Measurements from ENCODE around the gene MAP2K7. TPM values are rescaled to one million over a fixed set of nuclear protein-coding genes. Genes with fewer than 3 reads are reported as not detected.
"Not testable (repeated sequence)": the region's sequence is repeated elsewhere in the genome, so short reads cannot be mapped to it uniquely, and the experiment has no call there.

MAP2K7 gene
- total and polyA plus RNA-seq, 2 donors (not counting 1 experiment from before 2014, with no cell fraction given), result 7.8 to 10.4 TPM

DNA sequence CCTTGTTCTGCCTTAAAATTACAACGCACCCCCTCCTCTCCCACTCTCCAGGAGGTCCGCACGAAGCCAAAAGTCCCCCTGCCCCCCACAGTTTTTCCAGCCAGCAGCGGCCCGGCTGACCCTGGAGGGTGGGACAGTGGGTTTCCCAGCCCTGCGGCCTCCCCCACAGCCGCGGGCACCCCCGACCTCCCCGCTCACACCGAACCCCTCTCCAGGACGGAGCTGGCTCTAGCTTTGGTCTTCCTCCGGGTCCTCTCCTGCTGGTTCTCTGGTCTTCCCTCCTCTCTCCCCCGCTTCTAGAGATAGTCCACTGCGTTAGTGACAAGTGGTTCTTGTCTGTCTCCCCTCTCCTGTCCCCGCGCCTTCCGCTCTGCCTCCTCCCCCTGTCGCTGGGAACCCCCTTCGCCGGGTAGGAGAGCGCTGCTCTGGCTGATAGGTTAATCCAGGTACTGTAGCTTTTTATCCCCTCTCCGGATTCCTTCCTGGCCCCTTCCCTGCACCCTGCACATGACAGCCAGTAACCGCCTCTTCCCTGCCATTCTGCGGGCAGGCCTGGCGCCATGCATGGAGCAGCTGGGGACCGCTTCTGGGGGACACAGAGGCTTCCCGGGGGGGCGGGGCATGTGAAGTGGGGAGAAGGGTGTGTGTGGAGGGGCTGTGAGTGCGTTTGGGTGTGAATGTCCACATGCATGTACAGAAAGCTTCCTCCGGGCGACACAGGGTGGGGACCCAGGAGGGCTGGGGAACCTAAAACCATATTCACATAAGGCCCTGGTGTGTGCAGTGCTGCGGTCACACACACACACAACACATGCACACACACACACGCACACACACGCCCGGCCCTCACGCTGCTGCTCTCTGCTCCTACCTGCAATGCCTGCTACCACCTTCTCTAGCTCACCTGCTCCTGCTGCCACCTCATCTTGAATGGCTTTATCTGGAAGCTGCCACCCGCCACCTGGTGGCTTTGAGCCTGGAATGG lies 46.7 kb upstream of the MAP2K7 start:
- Histone ChIP-seq H3K36me3 (ENCODE audit: control insufficient read depth, insufficient read depth, low read length) (no peaks in the 10 kb centered on the region), H3K4me1 (ENCODE audit: control insufficient read depth, extremely low read depth, insufficient read depth, low read length) (no peaks in the 10 kb centered on the region), H4K20me1 (ENCODE audit: control insufficient read depth, extremely low read depth, insufficient read depth, low read length) (no peaks in the 10 kb centered on the region), H3K4me2 (ENCODE audit: extremely low read depth, insufficient read depth, low read length) (no peak overlapping the region), H3K27ac (ENCODE audit: insufficient read depth, low read length) (no peak overlapping the region), H3K27me3 (ENCODE audit: control insufficient read depth, insufficient read depth, low read length) (no peaks in the 10 kb centered on the region), H3K4me3 (replicated peaks in 1 of 4; ENCODE audit: control extremely low read depth in 1 of 4, insufficient read depth in 1 of 4, low read depth in 3 of 4, low read length in 4 of 4) (no peak overlapping the region), H3K79me2 (ENCODE audit: control insufficient read depth, insufficient read depth, low read length) (no peaks in the 10 kb centered on the region), H2AFZ (ENCODE audit: low read length) (no peak overlapping the region), H3K9me3 (ENCODE audit: control insufficient read depth, insufficient read depth, low read depth, low read length) (no peaks in the 10 kb centered on the region), H3K9ac (ENCODE audit: insufficient read depth, low read length) (no peak overlapping the region)
- no peak for DNase-seq (ENCODE audit: low read depth in 2 of 2)
- TF ChIP-seq EZH2 (IDR thresholded peaks at IDR 0.05; ENCODE audit: low read length, missing control alignments), result no peak
- TF ChIP-seq, protein P1, sequence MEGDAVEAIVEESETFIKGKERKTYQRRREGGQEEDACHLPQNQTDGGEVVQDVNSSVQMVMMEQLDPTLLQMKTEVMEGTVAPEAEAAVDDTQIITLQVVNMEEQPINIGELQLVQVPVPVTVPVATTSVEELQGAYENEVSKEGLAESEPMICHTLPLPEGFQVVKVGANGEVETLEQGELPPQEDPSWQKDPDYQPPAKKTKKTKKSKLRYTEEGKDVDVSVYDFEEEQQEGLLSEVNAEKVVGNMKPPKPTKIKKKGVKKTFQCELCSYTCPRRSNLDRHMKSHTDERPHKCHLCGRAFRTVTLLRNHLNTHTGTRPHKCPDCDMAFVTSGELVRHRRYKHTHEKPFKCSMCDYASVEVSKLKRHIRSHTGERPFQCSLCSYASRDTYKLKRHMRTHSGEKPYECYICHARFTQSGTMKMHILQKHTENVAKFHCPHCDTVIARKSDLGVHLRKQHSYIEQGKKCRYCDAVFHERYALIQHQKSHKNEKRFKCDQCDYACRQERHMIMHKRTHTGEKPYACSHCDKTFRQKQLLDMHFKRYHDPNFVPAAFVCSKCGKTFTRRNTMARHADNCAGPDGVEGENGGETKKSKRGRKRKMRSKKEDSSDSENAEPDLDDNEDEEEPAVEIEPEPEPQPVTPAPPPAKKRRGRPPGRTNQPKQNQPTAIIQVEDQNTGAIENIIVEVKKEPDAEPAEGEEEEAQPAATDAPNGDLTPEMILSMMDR (conservative IDR thresholded peaks at IDR 0.05 in 1 of 2, IDR thresholded peaks at IDR 0.05 in 1 of 2; ENCODE audit: low read depth in 1 of 2, low read length in 2 of 2), result no peak

DNA sequence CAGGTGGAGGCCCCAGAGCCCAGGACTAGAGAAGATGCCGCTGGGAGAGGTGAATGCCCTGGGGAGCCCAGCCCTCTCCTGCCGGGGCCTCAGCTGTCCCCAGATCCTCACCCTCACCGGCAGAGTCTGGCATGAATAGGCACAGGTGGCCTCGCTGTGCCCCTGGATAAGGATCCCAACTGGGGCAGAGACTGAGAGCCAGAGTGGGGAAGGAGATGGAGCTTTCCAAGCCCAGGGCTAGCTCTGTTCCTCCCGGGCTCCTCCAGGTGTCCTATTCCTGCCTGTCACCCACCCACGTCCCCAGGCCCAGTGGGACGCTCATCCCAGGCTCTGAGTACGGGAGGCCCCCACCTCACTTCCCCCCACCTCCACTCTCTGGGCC lies 46.0 kb upstream of the MAP2K7 start:
- no peaks in the 10 kb centered on the region for H3K4me1 ChIP-seq (ENCODE audit: control insufficient read depth, extremely low read depth, insufficient read depth, low read length)
- no peaks in the 10 kb centered on the region for H3K36me3 ChIP-seq (ENCODE audit: control insufficient read depth, insufficient read depth, low read length)
- no peaks in the 10 kb centered on the region for H3K9me3 ChIP-seq (ENCODE audit: control insufficient read depth, insufficient read depth, low read depth, low read length)
- H3K79me2 ChIP-seq (ENCODE audit: control insufficient read depth, insufficient read depth, low read length), result no peaks in the 10 kb centered on the region
- H4K20me1 ChIP-seq (ENCODE audit: control insufficient read depth, extremely low read depth, insufficient read depth, low read length), result no peaks in the 10 kb centered on the region
- no peak overlapping the region for H3K4me3 ChIP-seq (replicated peaks in 1 of 4; ENCODE audit: control extremely low read depth in 1 of 4, insufficient read depth in 1 of 4, low read depth in 3 of 4, low read length in 4 of 4)
- no peaks in the 10 kb centered on the region for H3K27me3 ChIP-seq (ENCODE audit: control insufficient read depth, insufficient read depth, low read length)
- H3K9ac ChIP-seq (ENCODE audit: insufficient read depth, low read length), result no peak overlapping the region
- H3K27ac ChIP-seq (ENCODE audit: insufficient read depth, low read length), result no peak overlapping the region
- no peak overlapping the region for H3K4me2 ChIP-seq (ENCODE audit: extremely low read depth, insufficient read depth, low read length)
- no peak for DNase-seq (ENCODE audit: low read depth in 2 of 2)
- TF ChIP-seq EZH2 (IDR thresholded peaks at IDR 0.05; ENCODE audit: low read length, missing control alignments), result no peak
- TF ChIP-seq, protein P1 (conservative IDR thresholded peaks at IDR 0.05 in 1 of 2, IDR thresholded peaks at IDR 0.05 in 1 of 2; ENCODE audit: low read depth in 1 of 2, low read length in 2 of 2), result no peak
- no peak overlapping the region for H2AFZ ChIP-seq (ENCODE audit: low read length)

DNA sequence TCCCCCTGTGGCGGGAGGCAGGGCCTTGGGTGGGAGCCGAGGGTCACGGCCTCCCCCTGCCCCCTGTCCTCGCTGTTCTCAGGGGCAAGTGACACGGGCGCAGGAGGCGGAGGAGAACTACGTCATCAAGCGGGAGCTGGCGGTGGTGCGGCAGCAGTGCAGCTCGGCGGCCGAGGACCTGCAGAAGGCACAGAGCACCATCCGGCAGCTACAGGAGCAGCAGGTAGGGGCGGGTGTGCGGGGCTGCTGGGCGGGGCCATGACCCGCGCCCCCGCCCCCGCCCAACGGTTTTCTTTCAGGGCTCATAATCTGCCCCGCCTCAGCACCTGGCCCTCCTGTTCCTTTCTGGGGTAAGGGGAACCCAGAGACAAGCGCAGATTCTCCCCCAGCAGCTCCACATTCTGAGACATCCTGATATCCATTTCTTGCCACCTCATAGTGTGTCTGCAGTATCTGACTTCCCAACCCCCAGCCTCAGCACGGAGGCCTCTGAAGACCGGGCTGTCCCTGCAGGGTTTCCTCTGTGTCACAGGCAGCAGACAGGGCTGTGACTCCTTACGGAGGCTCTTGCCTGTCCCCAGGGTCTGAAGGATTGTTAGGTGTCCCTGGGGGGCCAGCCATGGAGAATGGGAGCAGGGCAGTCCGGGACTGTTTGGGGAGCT lies 45.4 kb upstream of the MAP2K7 start:
- no peak overlapping the region for H2AFZ ChIP-seq (ENCODE audit: low read length)
- H3K4me1 ChIP-seq (ENCODE audit: control insufficient read depth, extremely low read depth, insufficient read depth, low read length), result no peaks in the 10 kb centered on the region
- H3K4me3 ChIP-seq (replicated peaks in 1 of 4; ENCODE audit: control extremely low read depth in 1 of 4, insufficient read depth in 1 of 4, low read depth in 3 of 4, low read length in 4 of 4), result no peak overlapping the region
- H3K9me3 ChIP-seq (ENCODE audit: control insufficient read depth, insufficient read depth, low read depth, low read length), result no peaks in the 10 kb centered on the region
- no peaks in the 10 kb centered on the region for H3K79me2 ChIP-seq (ENCODE audit: control insufficient read depth, insufficient read depth, low read length)
- no peak overlapping the region for H3K9ac ChIP-seq (ENCODE audit: insufficient read depth, low read length)
- H3K36me3 ChIP-seq (ENCODE audit: control insufficient read depth, insufficient read depth, low read length), result no peaks in the 10 kb centered on the region
- no peak overlapping the region for H3K27ac ChIP-seq (ENCODE audit: insufficient read depth, low read length)
- no peaks in the 10 kb centered on the region for H3K27me3 ChIP-seq (ENCODE audit: control insufficient read depth, insufficient read depth, low read length)
- DNase-seq (ENCODE audit: low read depth in 2 of 2), result no peak
- no peaks in the 10 kb centered on the region for H4K20me1 ChIP-seq (ENCODE audit: control insufficient read depth, extremely low read depth, insufficient read depth, low read length)
- no peak for TF ChIP-seq EZH2 (IDR thresholded peaks at IDR 0.05; ENCODE audit: low read length, missing control alignments)
- TF ChIP-seq, protein P1 (conservative IDR thresholded peaks at IDR 0.05 in 1 of 2, IDR thresholded peaks at IDR 0.05 in 1 of 2; ENCODE audit: low read depth in 1 of 2, low read length in 2 of 2), result no peak
- no peak overlapping the region for H3K4me2 ChIP-seq (ENCODE audit: extremely low read depth, insufficient read depth, low read length)

DNA sequence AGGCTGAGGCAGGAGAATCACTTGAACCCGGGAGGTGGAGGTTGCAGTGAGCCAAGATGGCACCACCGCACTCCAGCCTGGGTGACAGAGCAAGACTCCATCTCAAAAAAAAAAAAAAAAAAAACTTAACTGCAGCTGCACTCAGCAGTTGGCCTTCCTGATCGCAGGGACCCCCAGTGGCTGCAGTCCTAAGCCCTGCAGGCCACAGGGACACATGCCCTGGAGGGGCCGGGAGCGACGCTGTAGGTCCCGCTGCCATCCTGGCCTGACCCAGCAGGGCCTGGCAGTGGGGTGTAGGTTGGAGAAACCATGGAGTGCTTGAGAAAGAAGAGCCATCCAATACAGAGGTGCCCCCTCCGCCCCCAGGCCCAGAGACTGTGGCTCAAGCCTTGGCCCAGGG lies 44.6 kb upstream of the MAP2K7 start:
- not testable (repeated sequence) for H2AFZ ChIP-seq (ENCODE audit: low read length); H3K27ac ChIP-seq (ENCODE audit: insufficient read depth, low read length); H3K9me3 ChIP-seq (ENCODE audit: control insufficient read depth, insufficient read depth, low read depth, low read length); H3K9ac ChIP-seq (ENCODE audit: insufficient read depth, low read length); H3K79me2 ChIP-seq (ENCODE audit: control insufficient read depth, insufficient read depth, low read length); H3K4me2 ChIP-seq (ENCODE audit: extremely low read depth, insufficient read depth, low read length); H3K4me3 ChIP-seq (replicated peaks in 1 of 4; ENCODE audit: control extremely low read depth in 1 of 4, insufficient read depth in 1 of 4, low read depth in 3 of 4, low read length in 4 of 4); DNase-seq (ENCODE audit: low read depth in 2 of 2); H3K27me3 ChIP-seq (ENCODE audit: control insufficient read depth, insufficient read depth, low read length); H3K36me3 ChIP-seq (ENCODE audit: control insufficient read depth, insufficient read depth, low read length); H3K4me1 ChIP-seq (ENCODE audit: control insufficient read depth, extremely low read depth, insufficient read depth, low read length); H4K20me1 ChIP-seq (ENCODE audit: control insufficient read depth, extremely low read depth, insufficient read depth, low read length)

Data from fibroblast of lung (primary cell).